Measurements from ENCODE around the gene BRD7. TPM values are rescaled to one million over a fixed set of nuclear protein-coding genes. Genes with fewer than 3 reads are reported as not detected.

The BRD7 gene
- total RNA-seq, 1 experiment from 2014 or later = 122 TPM

GRCh38 chr16:50269769-50270509 lies 98.8 kb downstream of the BRD7 start:
- Mint-ChIP-seq H3K4me1 (peaks cover 12% of the 10 kb centered on the region), H3K9me3 (no peaks in the 10 kb centered on the region), H3K4me3 (no peak overlapping the region), H3K36me3 (no peaks in the 10 kb centered on the region), H3K27ac (no peak overlapping the region), H3K27me3 (ENCODE audit: low read depth) (no peaks in the 10 kb centered on the region; the same call in 1 of the 2 replicates)
- DNase-seq (ENCODE audit: low spot score) (no peak), ATAC-seq (no peak)
- no peak for TF ChIP-seq ZBTB21 (CRISPR knock-in tag; IDR thresholded peaks at IDR 0.05; ENCODE audit: borderline replicate concordance)
- TF ChIP-seq GTF2I (CRISPR knock-in tag; conservative IDR thresholded peaks at IDR 0.05) = no peak
- no peak for TF ChIP-seq IRF2 (CRISPR knock-in tag; IDR thresholded peaks at IDR 0.05; ENCODE audit: borderline replicate concordance, low read depth)
- no peak for TF ChIP-seq CDX4 (CRISPR knock-in tag; IDR thresholded peaks at IDR 0.05; ENCODE audit: borderline replicate concordance)
- TF ChIP-seq AFF4 (CRISPR knock-in tag; IDR thresholded peaks at IDR 0.05; ENCODE audit: borderline replicate concordance) = no peak
- no peak for TF ChIP-seq MXD4 (CRISPR knock-in tag; IDR thresholded peaks at IDR 0.05; ENCODE audit: borderline replicate concordance)
- no peak for TF ChIP-seq ZNF396 (CRISPR knock-in tag; IDR thresholded peaks at IDR 0.05; ENCODE audit: borderline replicate concordance)
- no peak for TF ChIP-seq ARID4B (CRISPR knock-in tag; IDR thresholded peaks at IDR 0.05; ENCODE audit: borderline replicate concordance)
- no peak for TF ChIP-seq NFATC4 (CRISPR knock-in tag; IDR thresholded peaks at IDR 0.05)
- TF ChIP-seq E2F1 (CRISPR knock-in tag; IDR thresholded peaks at IDR 0.05) = no peak
- TF ChIP-seq FOXP1 (CRISPR knock-in tag; IDR thresholded peaks at IDR 0.05; ENCODE audit: borderline replicate concordance) = no peak
- TF ChIP-seq, protein P1, sequence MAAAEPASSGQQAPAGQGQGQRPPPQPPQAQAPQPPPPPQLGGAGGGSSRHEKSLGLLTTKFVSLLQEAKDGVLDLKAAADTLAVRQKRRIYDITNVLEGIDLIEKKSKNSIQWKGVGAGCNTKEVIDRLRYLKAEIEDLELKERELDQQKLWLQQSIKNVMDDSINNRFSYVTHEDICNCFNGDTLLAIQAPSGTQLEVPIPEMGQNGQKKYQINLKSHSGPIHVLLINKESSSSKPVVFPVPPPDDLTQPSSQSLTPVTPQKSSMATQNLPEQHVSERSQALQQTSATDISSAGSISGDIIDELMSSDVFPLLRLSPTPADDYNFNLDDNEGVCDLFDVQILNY (CRISPR knock-in tag; IDR thresholded peaks at IDR 0.05) = no peak
- TF ChIP-seq CTCF (IDR thresholded peaks at IDR 0.05) = no peak
- no peak for TF ChIP-seq PRRX2 (CRISPR knock-in tag; IDR thresholded peaks at IDR 0.05)
- no peak for TF ChIP-seq TEAD4 (CRISPR knock-in tag; IDR thresholded peaks at IDR 0.05)
- TF ChIP-seq, protein P2, sequence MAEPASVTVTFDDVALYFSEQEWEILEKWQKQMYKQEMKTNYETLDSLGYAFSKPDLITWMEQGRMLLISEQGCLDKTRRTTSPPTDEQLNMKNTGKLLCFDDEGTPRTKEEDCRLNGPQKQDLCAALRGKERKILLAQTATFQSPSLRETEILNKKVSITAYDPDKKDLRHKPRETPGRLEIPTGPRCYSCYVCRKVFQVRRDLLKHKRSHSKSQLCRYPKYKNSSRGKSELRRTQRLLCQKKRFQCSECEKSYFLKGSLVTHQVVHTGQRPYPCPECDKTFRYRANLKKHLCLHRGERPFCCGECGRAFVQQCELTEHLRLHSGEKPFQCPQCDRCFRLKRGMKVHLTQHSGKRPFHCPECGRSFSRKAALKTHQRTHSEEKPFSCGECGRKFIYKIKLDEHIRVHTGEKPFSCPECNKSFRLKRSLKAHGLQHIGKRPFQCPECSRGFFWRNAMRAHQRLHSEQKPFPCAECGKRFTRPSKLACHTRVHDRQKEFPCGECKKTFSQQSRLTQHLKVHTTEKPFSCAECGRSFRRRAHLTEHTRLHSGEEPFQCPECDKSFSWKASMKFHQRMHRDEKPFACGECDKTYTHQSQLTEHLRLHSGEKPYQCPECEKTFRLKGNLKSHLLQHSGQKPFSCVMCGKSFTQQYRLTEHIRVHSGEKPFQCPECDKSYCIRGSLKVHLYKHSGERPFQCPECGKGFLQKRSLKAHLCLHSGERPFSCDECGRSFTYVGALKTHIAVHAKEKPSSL (CRISPR knock-in tag; conservative IDR thresholded peaks at IDR 0.05) = no peak
- CTCF ChIA-PET = no interaction called here
- POLR2A ChIA-PET = no interaction called here
